D721Med (cell line): ENCODE results near the gene KDM4C.

Experiments
- DNase-seq: peaks from one replicate; pipeline ENCODE4 v3.0.0; 2011; ENCODE audit warnings: low spot score; ENCODE audit not compliant: insufficient read length
- FAIRE-seq: peaks from 2 replicates; lab custom pipeline; 2011; peaks lifted over from hg19 to GRCh38; lab: Jason Lieb, UNC
- TF ChIP-seq, protein P1 (sequence below): IDR thresholded peaks from 2 replicates; pipeline ENCODE4 v1.5.1; 2012; ENCODE audit warnings: mild to moderate bottlenecking, control low read depth; ENCODE audit not compliant: insufficient read depth; ENCODE audit errors: missing control alignments

KDM4C gene

GRCh38 chr9:7121664-7122063 is 363.9 kb downstream of the KDM4C start:
- no peak for DNase-seq
- TF ChIP-seq, protein P1, sequence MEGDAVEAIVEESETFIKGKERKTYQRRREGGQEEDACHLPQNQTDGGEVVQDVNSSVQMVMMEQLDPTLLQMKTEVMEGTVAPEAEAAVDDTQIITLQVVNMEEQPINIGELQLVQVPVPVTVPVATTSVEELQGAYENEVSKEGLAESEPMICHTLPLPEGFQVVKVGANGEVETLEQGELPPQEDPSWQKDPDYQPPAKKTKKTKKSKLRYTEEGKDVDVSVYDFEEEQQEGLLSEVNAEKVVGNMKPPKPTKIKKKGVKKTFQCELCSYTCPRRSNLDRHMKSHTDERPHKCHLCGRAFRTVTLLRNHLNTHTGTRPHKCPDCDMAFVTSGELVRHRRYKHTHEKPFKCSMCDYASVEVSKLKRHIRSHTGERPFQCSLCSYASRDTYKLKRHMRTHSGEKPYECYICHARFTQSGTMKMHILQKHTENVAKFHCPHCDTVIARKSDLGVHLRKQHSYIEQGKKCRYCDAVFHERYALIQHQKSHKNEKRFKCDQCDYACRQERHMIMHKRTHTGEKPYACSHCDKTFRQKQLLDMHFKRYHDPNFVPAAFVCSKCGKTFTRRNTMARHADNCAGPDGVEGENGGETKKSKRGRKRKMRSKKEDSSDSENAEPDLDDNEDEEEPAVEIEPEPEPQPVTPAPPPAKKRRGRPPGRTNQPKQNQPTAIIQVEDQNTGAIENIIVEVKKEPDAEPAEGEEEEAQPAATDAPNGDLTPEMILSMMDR, result no peak
- no peak for FAIRE-seq

DNA sequence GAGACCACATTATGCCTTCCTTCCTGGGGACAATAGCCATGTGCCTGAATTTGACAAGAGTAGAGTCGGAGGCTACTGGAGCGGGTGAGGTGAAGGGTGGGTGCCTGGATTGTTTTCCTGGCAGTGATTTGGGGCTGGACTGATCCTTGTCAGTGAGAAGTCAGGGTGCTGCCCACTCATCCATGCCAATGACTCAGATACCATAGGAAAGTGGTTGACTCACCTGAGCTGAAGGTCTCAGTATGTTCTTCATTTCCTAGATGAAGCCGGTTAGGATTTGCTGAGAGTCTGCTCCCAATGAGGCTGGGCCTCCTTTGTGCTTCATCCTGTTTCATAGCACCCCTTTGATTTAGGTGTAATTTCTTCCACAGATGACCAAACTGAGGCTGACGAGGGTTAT is 366.0 kb downstream of the KDM4C start:
- DNase-seq, result no peak
- no peak for FAIRE-seq
- TF ChIP-seq, protein P1, result no peak

DNA sequence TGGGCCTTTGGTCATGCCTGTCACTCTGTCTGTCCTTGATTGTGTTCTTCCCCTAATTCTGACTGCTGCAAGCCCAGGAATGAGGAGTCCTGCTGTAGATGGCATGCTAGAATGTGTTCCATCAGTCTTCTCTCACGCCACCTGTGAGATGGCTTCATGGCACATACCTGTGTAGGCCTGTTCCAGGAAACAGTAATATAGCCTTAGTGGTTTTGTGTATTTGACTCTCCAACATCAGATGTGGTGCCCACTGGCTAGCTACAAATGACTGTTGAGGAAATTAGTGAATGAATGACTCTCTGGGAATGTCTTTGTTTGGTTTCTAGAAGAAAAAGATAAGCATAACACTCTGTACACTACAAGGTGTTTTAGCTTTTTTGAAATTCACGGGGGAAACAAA is 367.5 kb downstream of the KDM4C start:
- FAIRE-seq (no peak), DNase-seq (no peak)

DNA sequence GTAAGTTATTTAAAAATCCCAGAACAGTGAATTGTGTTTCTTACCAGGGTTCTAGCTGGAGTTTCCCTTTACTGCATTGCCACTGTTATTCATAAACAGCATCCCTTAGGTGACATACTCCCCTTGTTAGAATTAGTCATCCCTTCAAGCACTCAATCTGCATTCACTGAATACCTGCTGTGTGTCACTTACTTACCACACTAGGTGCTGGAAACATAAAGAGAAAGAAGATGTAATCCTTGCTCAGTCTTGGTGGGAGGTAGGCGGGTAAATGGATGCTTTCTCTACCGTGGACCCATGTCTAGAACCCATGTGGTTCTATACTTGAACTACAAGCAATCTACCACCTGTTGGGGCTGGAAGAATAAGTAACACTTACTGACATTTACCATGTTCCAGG is 371.6 kb downstream of the KDM4C start:
- no peak for FAIRE-seq
- TF ChIP-seq, protein P1, result no peak

More for the DNA sequence above, 367.5 kb downstream of the KDM4C start:
- TF ChIP-seq, protein P1, result no peak

DNA sequence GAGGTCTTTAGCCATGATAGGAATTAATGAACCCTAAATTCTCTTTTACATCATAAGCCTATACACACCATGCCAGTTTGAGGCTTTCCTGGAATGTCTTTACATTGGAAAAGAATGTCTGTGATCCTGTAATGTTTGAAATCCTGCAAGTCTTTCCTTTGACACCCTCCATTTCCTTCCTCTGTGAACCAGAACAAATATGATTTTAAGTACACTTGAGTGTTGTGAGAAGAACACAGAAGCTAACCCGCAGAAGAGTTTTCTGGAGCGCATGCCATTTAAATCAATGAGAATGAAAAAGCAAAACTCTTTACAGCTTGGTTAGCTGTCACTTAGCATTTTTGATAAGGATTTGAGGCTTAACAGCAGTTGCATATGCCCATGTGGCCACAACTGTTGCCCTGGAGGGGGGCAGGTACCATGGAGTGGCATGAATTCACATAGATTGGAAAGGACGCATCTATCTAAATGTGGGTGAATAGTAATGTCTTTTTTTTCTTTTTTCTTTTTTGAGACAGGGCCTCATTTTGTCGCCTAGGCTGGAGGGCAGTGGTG is 372.6 kb downstream of the KDM4C start:
- DNase-seq (no peak), FAIRE-seq (no peak)
- TF ChIP-seq, protein P1, result no peak

More for the DNA sequence above, 371.6 kb downstream of the KDM4C start:
- no peak for DNase-seq

GRCh38 chr9:7132605-7133004 is 374.8 kb downstream of the KDM4C start:
- TF ChIP-seq, protein P1, result no peak
- FAIRE-seq (no peak), DNase-seq (no peak)

GRCh38 chr9:7135735-7136134 is 378.0 kb downstream of the KDM4C start:
- TF ChIP-seq, protein P1, result no peak
- DNase-seq (no peak), FAIRE-seq (no peak)
